Adrenal gland (tissue), 12 donors: ENCODE results near the gene ZBTB12. TPM values are rescaled to one million over a fixed set of nuclear protein-coding genes. Genes with fewer than 3 reads are reported as not detected.

ENCODE experiments used
- DNase-seq, 7 donors: peaks; one replicate each; pipeline ENCODE4 v3.0.0-alpha.2; 2019 to 2020
- H3K27ac ChIP-seq, 5 donors: fragments of 200-600 bp; sonication (generic) in 4 of 5; 1 replicate in 3 of 5; 2 replicates in 2 of 5; pipeline versions ENCODE4 v1.5.1 to v1.8.0; 2016 to 2020; ENCODE audit warnings: mild to moderate bottlenecking in 1 of 5
- H3K27me3 ChIP-seq: fragments of 200-600 bp; 2 replicates; pipeline ENCODE4 v1.8.0; 2021
- H3K36me3 ChIP-seq, 2 donors: fragments of 200-600 bp; replicated peaks in 1 of 2; 1 replicate in 1 of 2; 2 replicates in 1 of 2; pipeline versions ENCODE4 v1.5.1 to v1.8.0; 2018 to 2022
- H3K4me1 ChIP-seq, 2 donors: fragments of 200-600 bp; replicated peaks in 1 of 2; 1 replicate in 1 of 2; 2 replicates in 1 of 2; pipeline versions ENCODE4 v1.5.1 to v1.8.0; 2018 to 2021
- H3K4me3 ChIP-seq, 4 donors: fragments of 200-600 bp; sonication (generic) in 3 of 4; one replicate each; pipeline ENCODE4 v1.5.1; 2016 to 2018
- H3K9me3 ChIP-seq, 3 donors: fragments of 200-600 bp; sonication (generic) in 1 of 3; replicated peaks in 1 of 3; 1 replicate in 2 of 3; 2 replicates in 1 of 3; pipeline versions ENCODE4 v1.5.1 to v1.8.0; 2016 to 2021
- POLR2A ChIP-seq, 2 donors: fragments of 450-650 bp; IDR thresholded peaks; one replicate each; pipeline ENCODE4 v1.6.1; 2017; ENCODE audit warnings: antibody characterized with exemption in 2 of 2, mild to moderate bottlenecking in 2 of 2, moderate library complexity in 1 of 2
- WGBS, 4 donors: extraction: QIAGEN DNeasy Blood & Tissue Kit in 2 of 4; methylation state at CpG; one replicate each; pipeline versions ENCODE4 v1.1.5 to v1.1.7; 2013 to 2017; 5-methylcytosine and 5-hydroxymethylcytosine counted together
- intact Hi-C, 2 donors: fragments of 100-400 bp; cut with DNase I; formaldehyde crosslinking; loops; one replicate each; pipeline versions ENCODE4 v1.14.1 to v1.15.0; 2022 to 2023
- polyA plus RNA-seq, 3 donors: library from polyadenylated mRNA; stranded (reverse); fragments of 200-250 nt in 2 of 3; fragments of 350-450 nt in 1 of 3; fragmentation: Illumina TruSeq in 1 of 3; extraction: RNeasy Lipid Tissue Mini Kit (QIAGEN cat#74804) in 1 of 3; gene quantifications; one replicate each; pipeline ENCODE4 v1.2.3, GENCODE V29; 2013 to 2014
- total RNA-seq, 9 donors: library from RNA; depleted of rRNA in 4 of 9; stranded (reverse); fragments of >200 nt in 4 of 9; fragments of 120-200 nt in 1 of 9; fragmentation: NEBNext Ultra II Directional in 1 of 9; extraction: Animal tissue kit (Norgen Biotek cat#: 25700) in 1 of 9; gene quantifications; one replicate each; pipeline versions ENCODE4 v1.1.0 to v1.2.4, GENCODE V29; 2013 to 2023
- TF ChIP-seq, protein P1 (sequence below), 6 experiments: fragments of 450-650 bp in 4 of 6; fragments of 200-600 bp in 2 of 6; sonication (generic) in 1 of 6; IDR thresholded peaks; 1 replicate in 5 of 6; 2 replicates in 1 of 6; pipeline versions ENCODE4 v1.5.1 to v1.8.0; 2016 to 2021; ENCODE audit warnings: antibody characterized with exemption in 6 of 6, mild to moderate bottlenecking in 2 of 6, moderate library complexity in 1 of 6
- donor health status: healthy with polysubstance abuse.
- donor health status: Bipolar disorder and iron deficiency.
- donor health status: DM: yes; HTN: yes; CAD: no.
- donor health status: DM: no; HTN: no; CAD: no.
- donor health status: DM: no; HTN: no; CAD: no.
- donor health status: DM: yes; HTN: yes; CAD: no.

Gene ZBTB12
- total and polyA plus RNA-seq, 12 donors, result 0.69 to 14.5 (median 3.0) TPM

DNA sequence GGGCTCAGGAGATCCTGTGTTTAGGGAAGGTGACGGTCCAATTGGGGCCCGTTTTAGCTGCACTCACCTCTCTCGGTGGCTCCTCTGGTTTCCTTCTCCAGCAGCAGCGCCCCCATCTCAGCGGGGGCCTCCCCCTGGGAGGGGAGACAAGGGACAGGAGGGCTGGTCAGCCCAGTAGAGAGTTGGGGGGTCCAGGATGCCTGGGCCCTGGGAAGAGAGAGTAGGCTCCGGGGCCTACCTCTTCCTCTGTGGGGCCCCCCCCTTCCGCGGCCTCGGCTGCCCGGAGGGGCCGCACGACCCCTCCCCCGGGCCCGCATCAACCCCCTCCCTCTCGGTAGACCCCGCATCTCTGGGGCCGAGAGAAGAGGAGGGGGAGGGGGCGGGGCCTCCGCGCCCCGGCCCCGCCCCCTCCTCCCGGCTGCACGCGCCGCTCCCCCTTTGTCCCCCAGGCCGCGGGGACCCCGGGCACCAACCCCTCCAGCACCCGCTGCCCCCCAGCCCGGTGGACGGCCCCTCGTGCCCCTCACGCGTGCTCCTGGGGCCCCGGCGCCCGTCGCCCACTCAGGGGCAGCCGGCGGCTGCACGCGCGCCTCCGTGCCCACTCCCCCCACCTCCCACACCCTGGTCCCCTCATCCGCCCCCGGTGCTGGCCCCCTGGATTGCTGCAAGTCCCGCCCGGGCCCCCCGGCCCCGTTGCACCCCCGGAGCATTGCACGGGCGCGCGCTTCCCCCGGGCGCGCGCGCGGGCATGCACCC is 4.9 kb downstream of the ZBTB12 start:
- no peak for TF ChIP-seq POLR2A (IDR thresholded peaks at IDR 0.05)
- TF ChIP-seq, protein P1, sequence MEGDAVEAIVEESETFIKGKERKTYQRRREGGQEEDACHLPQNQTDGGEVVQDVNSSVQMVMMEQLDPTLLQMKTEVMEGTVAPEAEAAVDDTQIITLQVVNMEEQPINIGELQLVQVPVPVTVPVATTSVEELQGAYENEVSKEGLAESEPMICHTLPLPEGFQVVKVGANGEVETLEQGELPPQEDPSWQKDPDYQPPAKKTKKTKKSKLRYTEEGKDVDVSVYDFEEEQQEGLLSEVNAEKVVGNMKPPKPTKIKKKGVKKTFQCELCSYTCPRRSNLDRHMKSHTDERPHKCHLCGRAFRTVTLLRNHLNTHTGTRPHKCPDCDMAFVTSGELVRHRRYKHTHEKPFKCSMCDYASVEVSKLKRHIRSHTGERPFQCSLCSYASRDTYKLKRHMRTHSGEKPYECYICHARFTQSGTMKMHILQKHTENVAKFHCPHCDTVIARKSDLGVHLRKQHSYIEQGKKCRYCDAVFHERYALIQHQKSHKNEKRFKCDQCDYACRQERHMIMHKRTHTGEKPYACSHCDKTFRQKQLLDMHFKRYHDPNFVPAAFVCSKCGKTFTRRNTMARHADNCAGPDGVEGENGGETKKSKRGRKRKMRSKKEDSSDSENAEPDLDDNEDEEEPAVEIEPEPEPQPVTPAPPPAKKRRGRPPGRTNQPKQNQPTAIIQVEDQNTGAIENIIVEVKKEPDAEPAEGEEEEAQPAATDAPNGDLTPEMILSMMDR (IDR thresholded peaks at IDR 0.05), result no peak
- Histone ChIP-seq H3K36me3 (peaks cover 0 to 38% of the 10 kb centered on the region in 2 donors), H3K9me3 (no peaks in the 10 kb centered on the region), H3K27ac (peak overlapping the region in 4 of 5 donors; percentile 8 to 74 (median 72)), H3K4me3 (peak overlapping the region in 2 of 4 donors; percentile 64 to 75), H3K27me3 (no peaks in the 10 kb centered on the region), H3K4me1 (peaks cover 6 to 26% of the 10 kb centered on the region in 2 donors)
- DNase-seq, result no peak
- WGBS, 4 donors, result 2 to 10% (median 4%) methylated on average over 2 to 57 of the region's 62 CpGs
- intact Hi-C loops, result no loop called here

DNA sequence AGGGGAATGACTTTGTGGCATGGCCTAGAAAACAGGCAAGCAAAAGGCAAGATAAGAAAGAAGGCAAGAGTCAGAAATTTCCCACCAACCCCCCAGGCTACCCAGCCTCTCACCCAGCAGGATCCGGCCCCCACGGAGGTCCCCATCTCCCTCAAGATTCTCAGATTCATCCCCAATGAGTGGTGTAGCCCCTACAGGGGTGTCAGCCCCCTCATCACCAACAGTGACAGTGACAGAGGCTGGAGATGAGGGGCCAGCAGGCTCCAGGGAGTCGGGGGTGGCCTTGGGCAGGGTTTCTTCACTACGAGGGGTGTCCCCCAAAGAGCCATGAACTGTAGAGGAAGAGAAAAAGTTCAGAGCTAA is 5.4 kb downstream of the ZBTB12 start:
- H3K36me3 ChIP-seq, result peaks cover 0 to 44% of the 10 kb centered on the region in 2 donors

DNA sequence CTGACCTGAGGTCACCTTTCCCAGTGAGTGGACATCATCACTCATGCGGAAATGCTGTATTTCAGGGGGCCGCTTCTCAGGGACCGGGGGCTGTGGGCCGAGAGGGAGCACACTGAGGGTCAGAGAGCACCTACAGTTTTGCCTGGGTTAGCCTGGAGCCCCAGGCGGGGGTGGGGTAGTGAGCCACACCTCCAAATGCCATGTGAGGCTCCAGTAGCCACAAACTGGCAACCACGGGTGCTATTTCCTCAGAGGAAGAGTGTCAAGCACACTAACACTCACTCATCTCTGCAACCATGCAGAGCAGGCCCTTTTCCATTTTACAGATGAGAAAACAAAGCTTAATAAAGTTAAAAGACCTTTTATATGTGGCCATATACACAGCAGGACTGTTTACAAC is 9.1 kb downstream of the ZBTB12 start:
- Histone ChIP-seq H3K4me1 (peaks cover 0 to 10% of the 10 kb centered on the region in 2 donors), H3K27ac (no peak overlapping the region), H3K9me3 (no peaks in the 10 kb centered on the region), H3K36me3 (peaks cover 0 to 74% of the 10 kb centered on the region in 2 donors), H3K27me3 (no peaks in the 10 kb centered on the region), H3K4me3 (no peak overlapping the region)
- TF ChIP-seq, protein P1 (IDR thresholded peaks at IDR 0.05), result no peak
- TF ChIP-seq POLR2A (IDR thresholded peaks at IDR 0.05), result no peak
- DNase-seq, result no peak
- intact Hi-C loops, result no loop called here
- 70 to 79% (median 78%) methylated on average over 6 of the region's 6 CpGs for WGBS, 4 donors

More for the DNA sequence above, 5.4 kb downstream of the ZBTB12 start:
- H3K27ac ChIP-seq, result peak overlapping the region in 3 of 5 donors; percentile 70 to 74 (median 74)
- H3K9me3 ChIP-seq, result no peaks in the 10 kb centered on the region
- no peak for DNase-seq
- TF ChIP-seq, protein P1 (IDR thresholded peaks at IDR 0.05), result no peak
- TF ChIP-seq POLR2A (IDR thresholded peaks at IDR 0.05), result no peak
- H3K4me3 ChIP-seq, result peak overlapping the region in 2 of 4 donors; percentile 64 to 75
- intact Hi-C loops, result no loop called here
- no peaks in the 10 kb centered on the region for H3K27me3 ChIP-seq
- H3K4me1 ChIP-seq, result peaks cover 6 to 26% of the 10 kb centered on the region in 2 donors
- 41 to 51% (median 41%) methylated on average over 4 of the region's 4 CpGs for WGBS, 4 donors

DNA sequence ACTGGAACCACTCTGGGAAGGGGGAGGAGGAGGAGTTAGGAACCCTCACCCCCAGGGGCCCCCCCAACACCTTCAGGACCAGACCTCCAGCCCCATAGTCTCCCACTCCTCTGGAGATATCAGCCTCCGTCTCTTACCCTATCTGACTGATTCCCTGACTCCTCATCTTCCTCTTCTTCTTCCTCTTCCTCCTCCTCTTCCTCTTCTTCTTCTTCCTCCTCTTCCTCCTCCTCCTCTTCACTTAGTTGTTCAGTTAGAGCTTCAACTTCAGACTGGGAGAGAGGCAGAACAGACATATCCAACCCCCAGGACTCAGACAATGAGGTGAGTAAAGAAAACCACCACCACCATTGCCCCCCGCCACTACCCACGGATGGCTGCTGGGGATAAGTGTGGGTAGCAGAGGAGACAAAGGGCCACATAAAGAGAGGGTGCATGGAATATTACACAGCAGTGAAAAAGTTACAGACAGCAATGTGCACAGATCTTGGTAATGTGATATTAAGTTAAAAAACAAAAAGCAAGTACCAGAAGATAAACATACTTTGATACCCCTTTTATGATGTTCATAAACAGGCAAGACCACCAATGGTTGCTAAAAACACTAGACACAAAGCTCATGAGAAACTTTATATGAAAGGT is 12.4 kb downstream of the ZBTB12 start:
- Histone ChIP-seq H3K9me3 (no peaks in the 10 kb centered on the region), H3K27ac (no peak overlapping the region), H3K4me3 (no peak overlapping the region), H3K36me3 (peaks cover 0 to 91% of the 10 kb centered on the region in 2 donors), H3K4me1 (no peaks in the 10 kb centered on the region), H3K27me3 (no peaks in the 10 kb centered on the region)
- DNase-seq, result no peak
- TF ChIP-seq, protein P1 (IDR thresholded peaks at IDR 0.05), result no peak
- TF ChIP-seq POLR2A (IDR thresholded peaks at IDR 0.05), result no peak
- intact Hi-C loops, result no loop called here
- 89 to 98% (median 93%) methylated on average over 3 of the region's 3 CpGs for whole genome bisulfite sequencing, 4 donors
